NK-92 treated with Interleukin-12 subunit alpha and Interleukin-12 subunit beta, amount 100 ng/mL, for 24 hours (cell line): Measurements from ENCODE around the gene DCX.
"Not testable (repeated sequence)": the region's sequence is repeated elsewhere in the genome, so short reads cannot be mapped to it uniquely, and the experiment has no call there.

Experiments used
- DNase-seq: peaks from one replicate; lab custom pipeline; 2025; lab: John Stamatoyannopoulos, UW

DCX gene

GRCh38 chrX:111365770-111366325 lies 46.1 kb downstream of the DCX start:
- no peak for DNase-seq

GRCh38 chrX:111363741-111364140 lies 48.3 kb downstream of the DCX start:
- DNase-seq = no peak

- DNase-seq = no peak
These were observed 50.2 kb downstream of the DCX start for GRCh38 chrX:111361751-111362150.

- DNase-seq = no peak
These were observed 51.2 kb downstream of the DCX start for GRCh38 chrX:111360839-111361238.

- DNase-seq = no peak
These were observed 56.4 kb downstream of the DCX start for GRCh38 chrX:111355523-111356115.

GRCh38 chrX:111354496-111354895 lies 57.5 kb downstream of the DCX start:
- DNase-seq = no peak

GRCh38 chrX:111353793-111354192 lies 58.2 kb downstream of the DCX start:
- no peak for DNase-seq

- DNase-seq = no peak
These were observed 59.6 kb downstream of the DCX start for GRCh38 chrX:111352424-111352823.

GRCh38 chrX:111349934-111350333 lies 62.1 kb downstream of the DCX start:
- no peak for DNase-seq

GRCh38 chrX:111349101-111349500 lies 62.9 kb downstream of the DCX start:
- DNase-seq = no peak

- no peak for DNase-seq
These were observed 63.6 kb downstream of the DCX start for GRCh38 chrX:111348429-111348828.

GRCh38 chrX:111346150-111346549 lies 65.8 kb downstream of the DCX start:
- not testable (repeated sequence) for DNase-seq

GRCh38 chrX:111340054-111340453 lies 71.9 kb downstream of the DCX start:
- no peak for DNase-seq

- no peak for DNase-seq
These were observed 72.8 kb downstream of the DCX start for GRCh38 chrX:111339212-111339611.

- no peak for DNase-seq
These were observed 73.8 kb downstream of the DCX start for GRCh38 chrX:111338095-111338698.

- DNase-seq = no peak
These were observed 74.8 kb downstream of the DCX start for GRCh38 chrX:111337067-111337637.

GRCh38 chrX:111336141-111336540 lies 75.9 kb downstream of the DCX start:
- DNase-seq = no peak

- no peak for DNase-seq
These were observed 82.6 kb downstream of the DCX start for GRCh38 chrX:111329370-111329769.

- DNase-seq = no peak
These were observed 83.1 kb downstream of the DCX start for GRCh38 chrX:111328858-111329257.

- no peak for DNase-seq
These were observed 89.6 kb downstream of the DCX start for GRCh38 chrX:111322231-111322855.

GRCh38 chrX:111319451-111319850 lies 92.5 kb downstream of the DCX start:
- no peak for DNase-seq

- no peak for DNase-seq
These were observed 93.1 kb downstream of the DCX start for GRCh38 chrX:111318901-111319300.

GRCh38 chrX:111309083-111309482 lies 102.9 kb downstream of the DCX start:
- DNase-seq = no peak
